HepG2 (cell line): ENCODE data around the gene ORC3.

Experiments used
- NFATC3 ChIP-seq: sonication (generic); formaldehyde crosslinking; IDR thresholded peaks from 2 replicates; pipeline ENCODE4 v1.5.1; 2020; ENCODE audit warnings: mild to moderate bottlenecking, missing genetic modification reagents
- POLR2AphosphoS5 ChIP-seq: IDR thresholded peaks from 2 replicates; pipeline ENCODE4 v1.6.1; 2012; ENCODE audit warnings: low read depth, low read length
- RAD21 ChIP-seq: fragments of 450-650 bp; formaldehyde crosslinking; IDR thresholded peaks from 2 replicates; pipeline ENCODE4 v1.5.0; 2020; ENCODE audit warnings: mild to moderate bottlenecking
- ZNF138 ChIP-seq: sonication (generic); formaldehyde crosslinking; IDR thresholded peaks from 2 replicates; pipeline ENCODE4 v1.5.0; 2020; ENCODE audit warnings: mild to moderate bottlenecking, low read depth, missing genetic modification reagents
- ZNF431 ChIP-seq: sonication (generic); formaldehyde crosslinking; IDR thresholded peaks from 2 replicates; pipeline ENCODE4 v1.9.0; 2022; ENCODE audit warnings: missing genetic modification reagents, low read depth, mild to moderate bottlenecking, borderline replicate concordance
- ZNF501 ChIP-seq: sonication (generic); formaldehyde crosslinking; IDR thresholded peaks from 2 replicates; pipeline ENCODE4 v1.5.1; 2020; ENCODE audit warnings: mild to moderate bottlenecking, moderate library complexity, missing genetic modification reagents
- TF ChIP-seq, protein P1 (sequence below): sonication (generic); formaldehyde crosslinking; IDR thresholded peaks from 2 replicates; pipeline ENCODE4 v1.8.1; 2023; ENCODE audit warnings: missing genetic modification reagents, inconsistent platforms, borderline replicate concordance
- TF ChIP-seq, protein P2 (sequence below): sonication (generic); formaldehyde crosslinking; IDR thresholded peaks from 2 replicates; pipeline ENCODE4 v1.4.0; 2020; ENCODE audit warnings: missing genetic modification reagents

DNA sequence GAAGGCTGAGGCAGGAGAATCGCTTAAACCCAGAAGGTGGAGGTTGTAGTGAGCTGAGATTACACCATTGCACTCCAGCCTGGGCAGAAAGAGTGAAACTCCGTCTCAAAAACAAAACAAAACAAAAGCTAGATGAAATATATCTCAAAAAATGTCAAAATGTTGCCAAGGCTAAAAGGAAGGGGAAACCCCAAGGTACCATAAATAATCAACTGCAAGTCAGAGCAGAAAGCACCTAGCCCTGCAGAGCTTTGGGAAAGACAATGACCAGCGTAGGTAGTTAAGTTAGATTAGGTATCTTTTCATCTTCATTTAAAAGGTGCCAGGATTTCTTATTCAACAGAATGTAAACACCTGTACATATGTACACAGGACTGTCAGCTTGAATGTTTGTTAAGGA lies 79.1 kb downstream of the ORC3 start:
- TF ChIP-seq ZNF138 (CRISPR knock-in tag) (no peak), ZNF501 (CRISPR knock-in tag) (no peak), NFATC3 (no peak), RAD21 (CRISPR knock-in tag) (no peak), POLR2AphosphoS5 (no peak), ZNF431 (CRISPR knock-in tag) (no peak)
- TF ChIP-seq, protein P1, sequence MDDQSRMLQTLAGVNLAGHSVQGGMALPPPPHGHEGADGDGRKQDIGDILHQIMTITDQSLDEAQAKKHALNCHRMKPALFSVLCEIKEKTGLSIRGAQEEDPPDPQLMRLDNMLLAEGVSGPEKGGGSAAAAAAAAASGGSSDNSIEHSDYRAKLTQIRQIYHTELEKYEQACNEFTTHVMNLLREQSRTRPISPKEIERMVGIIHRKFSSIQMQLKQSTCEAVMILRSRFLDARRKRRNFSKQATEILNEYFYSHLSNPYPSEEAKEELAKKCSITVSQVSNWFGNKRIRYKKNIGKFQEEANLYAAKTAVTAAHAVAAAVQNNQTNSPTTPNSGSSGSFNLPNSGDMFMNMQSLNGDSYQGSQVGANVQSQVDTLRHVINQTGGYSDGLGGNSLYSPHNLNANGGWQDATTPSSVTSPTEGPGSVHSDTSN (CRISPR knock-in tag): no peak
- TF ChIP-seq, protein P2, sequence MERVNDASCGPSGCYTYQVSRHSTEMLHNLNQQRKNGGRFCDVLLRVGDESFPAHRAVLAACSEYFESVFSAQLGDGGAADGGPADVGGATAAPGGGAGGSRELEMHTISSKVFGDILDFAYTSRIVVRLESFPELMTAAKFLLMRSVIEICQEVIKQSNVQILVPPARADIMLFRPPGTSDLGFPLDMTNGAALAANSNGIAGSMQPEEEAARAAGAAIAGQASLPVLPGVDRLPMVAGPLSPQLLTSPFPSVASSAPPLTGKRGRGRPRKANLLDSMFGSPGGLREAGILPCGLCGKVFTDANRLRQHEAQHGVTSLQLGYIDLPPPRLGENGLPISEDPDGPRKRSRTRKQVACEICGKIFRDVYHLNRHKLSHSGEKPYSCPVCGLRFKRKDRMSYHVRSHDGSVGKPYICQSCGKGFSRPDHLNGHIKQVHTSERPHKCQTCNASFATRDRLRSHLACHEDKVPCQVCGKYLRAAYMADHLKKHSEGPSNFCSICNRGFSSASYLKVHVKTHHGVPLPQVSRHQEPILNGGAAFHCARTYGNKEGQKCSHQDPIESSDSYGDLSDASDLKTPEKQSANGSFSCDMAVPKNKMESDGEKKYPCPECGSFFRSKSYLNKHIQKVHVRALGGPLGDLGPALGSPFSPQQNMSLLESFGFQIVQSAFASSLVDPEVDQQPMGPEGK (CRISPR knock-in tag): no peak
